ENCODE measurements around the gene PLA2G1B.
"Not testable (repeated sequence)": the region's sequence is repeated elsewhere in the genome, so short reads cannot be mapped to it uniquely, and the experiment has no call there.

The PLA2G1B gene

DNA sequence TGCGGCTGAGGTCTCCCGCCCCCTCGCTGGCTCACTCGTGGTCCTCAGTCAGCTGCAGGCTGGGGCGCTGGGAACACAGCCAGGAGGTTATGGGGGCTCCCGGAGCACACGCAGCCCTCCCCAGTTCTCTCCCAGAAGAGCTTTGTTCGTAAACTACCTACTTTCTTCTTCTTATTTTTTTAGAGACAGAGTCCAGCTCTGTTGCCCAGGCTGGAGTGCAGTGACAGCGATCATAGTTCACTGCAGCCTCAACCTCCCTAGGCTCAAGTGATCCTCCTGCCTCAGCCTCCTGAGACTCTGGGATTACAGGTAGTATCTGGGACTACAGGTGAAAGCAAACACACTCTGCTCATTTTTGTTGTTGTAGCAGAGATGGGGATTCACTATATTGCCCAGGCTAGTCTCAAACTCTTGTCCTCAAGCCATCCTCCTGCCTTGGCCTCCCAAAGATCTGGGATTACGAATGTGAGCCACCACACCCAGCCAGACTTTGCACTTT, 15.5 kb upstream of the PLA2G1B start:
- Histone ChIP-seq H3K36me3 (no peaks in the 10 kb centered on the region), H3K4me3 (no peak overlapping the region)
- no peak for TF ChIP-seq CTCF (IDR thresholded peaks at IDR 0.05)

GRCh38 chr12:120342175-120343038, 14.8 kb upstream of the PLA2G1B start:
- no peak overlapping the region for H3K4me3 ChIP-seq
- no peaks in the 10 kb centered on the region for H3K9me3 ChIP-seq
- peaks cover 0 to 32% of the 10 kb centered on the region in 2 donors for H3K27me3 ChIP-seq
- no peaks in the 10 kb centered on the region for H3K36me3 ChIP-seq
- H3K4me1 ChIP-seq: no peaks in the 10 kb centered on the region
- no peak for TF ChIP-seq CTCF (IDR thresholded peaks at IDR 0.05)
- DNase-seq: no peak
- intact Hi-C loops (cut with DNase I; ENCODE audit: low total_unique reads): no loop called here
- H3K27ac ChIP-seq: no peak overlapping the region

More for the DNA sequence above, 15.5 kb upstream of the PLA2G1B start:
- no peak overlapping the region for H3K27ac ChIP-seq
- H3K4me1 ChIP-seq: no peaks in the 10 kb centered on the region
- peaks cover 0 to 32% of the 10 kb centered on the region in 2 donors for H3K27me3 ChIP-seq
- H3K9me3 ChIP-seq: no peaks in the 10 kb centered on the region
- DNase-seq: no peak
- intact Hi-C loops (cut with DNase I; ENCODE audit: low total_unique reads): no loop called here

DNA sequence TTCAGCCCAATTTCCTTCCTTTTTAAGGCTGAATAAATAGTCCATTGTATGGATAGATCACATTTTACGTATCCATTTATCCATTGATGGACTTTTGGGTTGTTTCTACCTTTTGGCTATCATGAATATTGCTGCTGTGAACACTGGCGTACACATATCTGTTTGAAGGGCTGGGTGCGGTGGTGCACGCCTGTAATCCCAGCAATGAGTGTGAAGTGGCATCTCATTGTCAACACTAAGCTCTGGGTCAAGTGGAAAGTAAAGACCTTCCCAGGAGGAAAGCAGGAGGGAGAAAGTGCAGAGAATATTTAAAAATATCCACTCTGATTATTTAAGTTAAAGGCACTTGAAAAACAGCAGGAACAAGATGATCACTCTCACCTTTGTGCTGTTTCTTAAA, 11.7 kb upstream of the PLA2G1B start:
- Histone ChIP-seq H3K36me3 (no peaks in the 10 kb centered on the region), H3K9me3 (no peaks in the 10 kb centered on the region), H3K4me1 (no peaks in the 10 kb centered on the region), H3K27ac (no peak overlapping the region), H3K27me3 (peaks cover 0 to 17% of the 10 kb centered on the region in 2 donors), H3K4me3 (no peak overlapping the region)
- intact Hi-C loops (cut with DNase I; ENCODE audit: low total_unique reads): no loop called here
- no peak for DNase-seq
- TF ChIP-seq CTCF (IDR thresholded peaks at IDR 0.05): no peak

GRCh38 chr12:120337730-120338129, 10.2 kb upstream of the PLA2G1B start:
- TF ChIP-seq CTCF (IDR thresholded peaks at IDR 0.05): no peak
- intact Hi-C loops (cut with DNase I; ENCODE audit: low total_unique reads): no loop called here
- Histone ChIP-seq H3K4me3 (no peak overlapping the region), H3K4me1 (no peaks in the 10 kb centered on the region), H3K36me3 (no peaks in the 10 kb centered on the region), H3K9me3 (no peaks in the 10 kb centered on the region), H3K27ac (no peak overlapping the region), H3K27me3 (peaks cover 0 to 15% of the 10 kb centered on the region in 2 donors)
- no peak for DNase-seq

GRCh38 chr12:120336392-120336791, 8.8 kb upstream of the PLA2G1B start:
- H3K36me3 ChIP-seq; intact Hi-C loops (cut with DNase I; ENCODE audit: low total_unique reads); H3K4me1 ChIP-seq; H3K9me3 ChIP-seq; H3K27ac ChIP-seq; H3K4me3 ChIP-seq; H3K27me3 ChIP-seq; DNase-seq: not testable (repeated sequence)

DNA sequence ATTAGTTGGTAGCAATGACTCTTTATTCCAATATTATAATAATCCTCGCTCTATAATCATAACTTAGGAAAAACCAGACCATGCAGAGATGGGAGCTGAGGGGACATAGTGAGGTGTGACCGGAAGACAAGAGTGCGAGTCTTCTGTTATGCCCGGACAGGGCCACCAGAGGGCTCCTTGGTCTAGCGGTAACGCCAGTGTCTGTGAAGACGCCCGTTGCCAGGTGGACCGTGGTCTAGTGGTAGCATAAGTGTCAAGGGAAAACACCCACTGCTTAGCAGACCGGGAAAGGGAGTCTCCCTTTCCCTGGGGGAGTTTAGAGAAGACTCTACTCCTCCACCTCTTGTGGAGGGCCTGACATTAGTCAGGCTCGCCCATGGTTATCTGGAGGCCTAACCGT, 7.9 kb upstream of the PLA2G1B start:
- TF ChIP-seq CTCF (IDR thresholded peaks at IDR 0.05): peak; percentile 61 to 62
- H3K27me3 ChIP-seq; H3K4me1 ChIP-seq; H3K27ac ChIP-seq; H3K4me3 ChIP-seq; intact Hi-C loops (cut with DNase I; ENCODE audit: low total_unique reads); H3K36me3 ChIP-seq; H3K9me3 ChIP-seq: not testable (repeated sequence)
- DNase-seq: peak; percentile 41 to 70
